A673 (cell line): ENCODE measurements around the gene DCK.

ENCODE experiments used
- EZH2 ChIP-seq: fragments of 200-600 bp; sonication (generic); IDR thresholded peaks from 2 replicates; pipeline ENCODE4 v1.6.1; 2017; ENCODE audit warnings: borderline replicate concordance, low read depth, mild to moderate bottlenecking, mixed read lengths, antibody characterized with exemption, low read length; ENCODE audit not compliant: poor library complexity, severe bottlenecking
- TF ChIP-seq, protein P1 (sequence below): fragments of 300-800, 200-600 bp; sonication (generic); conservative IDR thresholded peaks from 2 replicates; pipeline ENCODE4 v1.5.1; 2017; ENCODE audit warnings: low read depth, mild to moderate bottlenecking, antibody characterized with exemption, low read length, moderate library complexity, mixed read lengths

DNA sequence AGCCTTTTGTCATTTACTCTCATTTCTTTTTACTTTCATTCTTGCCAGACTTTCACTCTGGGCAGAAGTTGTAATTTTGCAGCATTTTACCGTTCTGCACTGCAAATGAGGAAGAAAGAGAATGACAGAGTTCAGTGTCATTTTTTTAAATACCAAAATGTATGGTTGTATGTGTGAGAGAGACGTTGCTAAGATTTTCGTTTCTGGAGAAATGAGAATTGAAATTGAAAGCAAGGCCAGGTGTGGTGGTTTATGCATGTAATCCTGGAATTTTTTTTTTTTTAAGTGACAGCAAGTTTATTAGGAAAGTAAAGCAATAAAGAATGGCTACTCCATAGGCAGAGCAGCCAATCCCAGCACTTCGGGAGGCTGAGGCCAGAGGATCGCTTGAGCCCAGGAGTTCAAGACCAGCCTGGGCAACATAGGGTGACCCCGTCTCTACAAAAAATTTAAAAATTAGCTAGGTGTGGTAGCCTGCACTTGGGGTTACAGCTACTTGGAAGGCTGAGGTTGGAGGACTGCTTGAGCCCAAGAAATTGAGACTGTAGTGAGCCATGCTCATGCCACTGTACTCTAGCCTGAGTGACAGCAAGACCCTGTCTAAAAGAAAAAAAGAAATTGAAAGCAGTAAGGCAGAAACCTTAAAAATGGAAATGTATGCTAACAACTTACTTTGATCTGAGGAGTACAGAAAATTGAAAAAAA lies 12.9 kb downstream of the DCK start:
- TF ChIP-seq, protein P1, sequence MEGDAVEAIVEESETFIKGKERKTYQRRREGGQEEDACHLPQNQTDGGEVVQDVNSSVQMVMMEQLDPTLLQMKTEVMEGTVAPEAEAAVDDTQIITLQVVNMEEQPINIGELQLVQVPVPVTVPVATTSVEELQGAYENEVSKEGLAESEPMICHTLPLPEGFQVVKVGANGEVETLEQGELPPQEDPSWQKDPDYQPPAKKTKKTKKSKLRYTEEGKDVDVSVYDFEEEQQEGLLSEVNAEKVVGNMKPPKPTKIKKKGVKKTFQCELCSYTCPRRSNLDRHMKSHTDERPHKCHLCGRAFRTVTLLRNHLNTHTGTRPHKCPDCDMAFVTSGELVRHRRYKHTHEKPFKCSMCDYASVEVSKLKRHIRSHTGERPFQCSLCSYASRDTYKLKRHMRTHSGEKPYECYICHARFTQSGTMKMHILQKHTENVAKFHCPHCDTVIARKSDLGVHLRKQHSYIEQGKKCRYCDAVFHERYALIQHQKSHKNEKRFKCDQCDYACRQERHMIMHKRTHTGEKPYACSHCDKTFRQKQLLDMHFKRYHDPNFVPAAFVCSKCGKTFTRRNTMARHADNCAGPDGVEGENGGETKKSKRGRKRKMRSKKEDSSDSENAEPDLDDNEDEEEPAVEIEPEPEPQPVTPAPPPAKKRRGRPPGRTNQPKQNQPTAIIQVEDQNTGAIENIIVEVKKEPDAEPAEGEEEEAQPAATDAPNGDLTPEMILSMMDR: no peak
- no peak for TF ChIP-seq EZH2
